Neural progenitor cell (in vitro differentiated cells): ENCODE results near the gene ZNF771.
"Not testable (repeated sequence)": the region's sequence is repeated elsewhere in the genome, so short reads cannot be mapped to it uniquely, and the experiment has no call there.

Experiments used
- EZH2 ChIP-seq: fragments of 200-600 bp; sonication (generic); IDR thresholded peaks from 2 replicates; pipeline ENCODE4 v1.6.1; 2017; ENCODE audit warnings: antibody characterized with exemption, mild to moderate bottlenecking, moderate library complexity
- EZH2phosphoT487 ChIP-seq: fragments of 200-600 bp; sonication (generic); IDR thresholded peaks from 2 replicates; pipeline ENCODE4 v1.6.1; 2017; ENCODE audit warnings: antibody characterized with exemption
- TF ChIP-seq, protein P1 (sequence below): fragments of 200-600 bp; sonication (generic); IDR thresholded peaks from 2 replicates; pipeline ENCODE4 v1.5.1; 2017; ENCODE audit warnings: antibody characterized with exemption, mild to moderate bottlenecking

DNA sequence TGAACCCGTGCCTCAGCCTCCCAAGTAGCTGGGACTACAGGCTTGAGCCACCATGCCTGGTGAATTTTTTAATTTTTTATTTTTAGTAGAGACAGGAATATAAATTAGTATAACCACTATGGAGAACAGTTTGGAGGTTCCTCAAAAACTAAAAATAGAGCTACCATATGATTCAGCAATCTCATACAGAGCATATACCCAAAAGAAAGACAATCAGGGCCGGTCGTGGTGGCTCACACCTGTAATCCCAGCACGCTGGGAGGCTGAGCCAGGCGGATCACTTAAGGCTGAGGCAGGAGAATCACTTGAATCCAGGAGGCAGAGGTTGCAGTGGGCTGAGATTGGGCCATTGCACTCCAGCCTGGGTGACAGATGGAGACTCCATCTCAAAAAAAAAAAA is 54.0 kb downstream of the ZNF771 start:
- TF ChIP-seq, protein P1, sequence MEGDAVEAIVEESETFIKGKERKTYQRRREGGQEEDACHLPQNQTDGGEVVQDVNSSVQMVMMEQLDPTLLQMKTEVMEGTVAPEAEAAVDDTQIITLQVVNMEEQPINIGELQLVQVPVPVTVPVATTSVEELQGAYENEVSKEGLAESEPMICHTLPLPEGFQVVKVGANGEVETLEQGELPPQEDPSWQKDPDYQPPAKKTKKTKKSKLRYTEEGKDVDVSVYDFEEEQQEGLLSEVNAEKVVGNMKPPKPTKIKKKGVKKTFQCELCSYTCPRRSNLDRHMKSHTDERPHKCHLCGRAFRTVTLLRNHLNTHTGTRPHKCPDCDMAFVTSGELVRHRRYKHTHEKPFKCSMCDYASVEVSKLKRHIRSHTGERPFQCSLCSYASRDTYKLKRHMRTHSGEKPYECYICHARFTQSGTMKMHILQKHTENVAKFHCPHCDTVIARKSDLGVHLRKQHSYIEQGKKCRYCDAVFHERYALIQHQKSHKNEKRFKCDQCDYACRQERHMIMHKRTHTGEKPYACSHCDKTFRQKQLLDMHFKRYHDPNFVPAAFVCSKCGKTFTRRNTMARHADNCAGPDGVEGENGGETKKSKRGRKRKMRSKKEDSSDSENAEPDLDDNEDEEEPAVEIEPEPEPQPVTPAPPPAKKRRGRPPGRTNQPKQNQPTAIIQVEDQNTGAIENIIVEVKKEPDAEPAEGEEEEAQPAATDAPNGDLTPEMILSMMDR, result not testable (repeated sequence)
- not testable (repeated sequence) for TF ChIP-seq EZH2, EZH2phosphoT487
